CD4-positive, alpha-beta T cell treated with Interleukin-17A for 4 hours (primary cell): ENCODE data around the gene SERPING1.

Source experiments
- DNase-seq: peaks from one replicate; pipeline ENCODE4 v3.0.0-alpha.2; 2020; ENCODE audit warnings: mixed read lengths

SERPING1 gene

DNA sequence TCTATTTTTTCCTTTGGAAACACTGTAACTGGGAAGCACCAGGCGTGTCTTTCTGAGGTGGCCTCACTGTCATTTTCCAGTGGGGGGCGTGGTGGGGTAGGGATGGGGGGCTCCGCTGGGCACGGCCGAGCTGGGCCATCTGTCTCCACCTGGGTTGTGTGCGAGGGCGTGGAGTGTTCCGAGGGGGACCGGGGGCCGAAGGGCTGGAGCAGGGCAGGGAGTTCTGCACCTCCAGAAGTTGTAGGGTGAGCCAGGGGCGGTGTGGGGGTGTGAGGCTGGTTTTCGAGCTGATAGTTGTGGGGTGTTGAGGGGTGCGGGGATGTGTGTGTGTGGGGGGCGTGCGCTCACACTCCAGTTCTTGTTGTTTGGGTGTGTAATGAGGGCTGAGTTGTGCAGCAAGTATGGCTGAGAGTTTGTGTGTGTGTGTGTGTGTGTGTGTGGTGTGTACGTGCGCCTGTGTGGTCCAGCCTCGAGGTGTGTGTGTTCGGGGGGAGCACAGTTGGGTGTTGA lies 41.4 kb downstream of the SERPING1 start:
- DNase-seq = peak; percentile 34

DNA sequence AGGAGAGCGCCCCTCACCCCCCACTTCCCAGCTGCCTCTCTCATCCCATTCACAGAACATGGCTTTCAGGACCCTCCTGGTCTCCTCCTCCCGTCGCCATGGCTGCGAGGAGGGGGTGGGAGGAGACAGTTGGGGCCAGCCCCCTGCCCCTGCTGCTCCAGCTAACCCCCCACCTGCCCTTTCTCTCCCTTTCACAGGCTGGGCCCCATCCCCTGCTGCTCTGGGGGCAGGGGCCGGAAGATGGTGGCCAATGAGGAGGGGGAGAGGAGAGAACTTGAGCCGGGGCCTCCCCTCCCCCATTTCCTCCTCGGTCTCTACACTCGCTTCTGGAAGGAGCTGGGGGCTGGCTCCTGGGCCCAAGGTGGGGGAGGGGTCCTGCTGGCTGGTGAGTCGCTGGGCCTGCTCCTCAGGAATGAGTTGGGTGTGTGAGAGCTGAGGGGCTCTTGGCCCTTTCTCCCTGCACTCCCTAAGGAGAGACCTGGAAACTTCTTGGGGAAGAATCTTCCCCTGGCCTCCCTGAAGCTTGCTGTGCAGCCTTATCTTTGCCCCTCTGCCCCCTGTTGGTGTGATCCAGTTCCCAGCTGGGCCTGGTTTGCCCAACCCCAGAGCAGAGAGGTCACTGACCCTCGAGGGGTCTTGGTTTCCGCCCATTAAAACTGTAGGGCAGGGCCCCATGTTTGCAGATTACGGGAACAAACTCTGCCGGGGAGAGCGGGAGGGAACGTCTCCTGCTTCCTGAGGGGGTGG lies 42.0 kb downstream of the SERPING1 start:
- DNase-seq = peak; percentile 40

DNA sequence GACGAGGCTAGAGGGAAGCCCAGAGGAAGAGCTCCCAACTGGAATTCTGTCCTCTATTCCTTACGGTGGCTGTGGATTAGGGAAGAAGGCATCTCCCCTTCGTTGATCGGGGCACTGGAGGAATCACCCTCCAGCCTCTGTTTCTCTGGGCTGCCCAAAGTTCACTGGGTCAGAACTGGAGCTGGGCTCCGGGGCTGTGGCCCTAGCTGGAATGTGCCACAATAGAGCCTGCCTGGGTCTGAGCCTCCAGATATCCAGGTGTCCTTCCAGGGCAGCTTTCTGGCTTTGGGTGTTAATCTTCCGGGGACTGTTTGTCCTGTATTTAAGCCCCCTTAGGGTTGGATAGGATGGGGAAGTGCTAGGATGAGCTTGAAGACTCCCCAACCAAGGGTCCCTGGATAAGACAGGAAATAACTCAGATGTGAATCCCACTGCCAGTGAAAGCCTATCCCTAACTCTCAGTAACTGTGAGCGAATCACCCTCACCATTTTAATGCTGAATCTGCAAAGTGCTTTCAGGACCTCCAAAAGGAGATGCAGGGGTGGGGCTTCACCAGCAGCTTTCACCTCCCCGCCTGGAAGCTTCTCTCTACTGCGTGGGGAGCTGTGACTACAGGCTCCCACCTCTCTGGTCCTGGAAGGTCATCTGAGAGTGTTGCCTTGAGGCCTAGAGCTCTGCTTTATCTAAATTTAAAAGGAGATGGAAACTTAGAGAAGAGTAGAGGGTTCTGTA lies 42.7 kb downstream of the SERPING1 start:
- no peak for DNase-seq

DNA sequence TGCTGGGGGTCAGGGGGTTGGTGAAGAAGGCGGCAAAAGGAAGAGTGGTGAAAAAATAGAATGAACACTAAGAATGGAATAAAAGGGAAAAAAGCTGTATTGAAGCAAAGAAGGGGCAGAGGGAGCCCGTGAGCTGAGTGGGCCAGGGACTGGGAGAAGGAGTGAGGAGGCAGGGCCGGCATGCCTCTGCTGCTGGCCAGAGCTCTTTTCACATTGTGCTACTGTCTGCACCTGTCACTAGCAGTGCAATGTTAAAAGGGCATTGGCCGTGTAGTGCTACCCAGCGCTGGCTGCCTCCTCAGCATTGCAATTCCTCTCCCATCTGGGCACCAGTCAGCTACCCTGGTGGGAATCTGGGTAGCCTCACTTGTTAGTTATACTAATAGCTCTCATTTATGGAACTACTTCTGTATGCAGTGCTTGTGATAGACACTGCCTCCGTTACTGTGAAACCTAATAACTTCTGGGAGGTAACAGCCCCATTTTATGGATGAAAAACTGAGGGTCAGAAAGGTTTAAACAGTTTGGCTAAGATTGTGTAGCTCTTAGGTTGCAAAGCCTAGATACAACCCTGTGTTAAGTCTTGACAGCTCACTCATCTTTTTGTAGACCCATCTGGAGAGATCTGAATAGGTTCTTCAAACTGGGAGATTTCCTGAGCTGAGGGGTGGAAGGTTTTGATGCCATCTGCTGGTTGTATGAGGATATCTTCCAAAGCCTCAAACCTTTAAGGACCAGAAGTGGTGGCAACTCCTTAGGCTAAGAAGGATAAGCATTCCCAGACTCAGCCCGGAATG lies 43.7 kb downstream of the SERPING1 start:
- DNase-seq = peak; percentile 37

DNA sequence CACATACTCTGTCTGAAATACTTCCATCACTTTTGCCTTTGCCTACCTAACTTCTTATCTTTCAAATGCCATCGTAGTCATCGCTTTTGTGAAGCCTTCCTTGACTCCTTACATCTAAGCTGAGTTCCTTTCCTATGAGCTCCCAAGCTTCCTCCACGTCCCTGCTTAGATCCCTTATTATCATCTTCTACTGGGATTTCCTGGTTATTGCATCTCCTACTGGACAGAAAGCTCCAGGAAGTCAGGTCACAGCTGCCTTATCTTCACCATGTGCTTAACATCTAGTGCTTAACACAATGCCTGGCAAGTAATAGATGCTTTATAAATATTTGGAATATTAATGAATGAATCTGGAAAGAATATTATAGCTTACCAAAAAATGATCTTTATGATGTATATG lies 46.3 kb downstream of the SERPING1 start:
- DNase-seq = no peak

DNA sequence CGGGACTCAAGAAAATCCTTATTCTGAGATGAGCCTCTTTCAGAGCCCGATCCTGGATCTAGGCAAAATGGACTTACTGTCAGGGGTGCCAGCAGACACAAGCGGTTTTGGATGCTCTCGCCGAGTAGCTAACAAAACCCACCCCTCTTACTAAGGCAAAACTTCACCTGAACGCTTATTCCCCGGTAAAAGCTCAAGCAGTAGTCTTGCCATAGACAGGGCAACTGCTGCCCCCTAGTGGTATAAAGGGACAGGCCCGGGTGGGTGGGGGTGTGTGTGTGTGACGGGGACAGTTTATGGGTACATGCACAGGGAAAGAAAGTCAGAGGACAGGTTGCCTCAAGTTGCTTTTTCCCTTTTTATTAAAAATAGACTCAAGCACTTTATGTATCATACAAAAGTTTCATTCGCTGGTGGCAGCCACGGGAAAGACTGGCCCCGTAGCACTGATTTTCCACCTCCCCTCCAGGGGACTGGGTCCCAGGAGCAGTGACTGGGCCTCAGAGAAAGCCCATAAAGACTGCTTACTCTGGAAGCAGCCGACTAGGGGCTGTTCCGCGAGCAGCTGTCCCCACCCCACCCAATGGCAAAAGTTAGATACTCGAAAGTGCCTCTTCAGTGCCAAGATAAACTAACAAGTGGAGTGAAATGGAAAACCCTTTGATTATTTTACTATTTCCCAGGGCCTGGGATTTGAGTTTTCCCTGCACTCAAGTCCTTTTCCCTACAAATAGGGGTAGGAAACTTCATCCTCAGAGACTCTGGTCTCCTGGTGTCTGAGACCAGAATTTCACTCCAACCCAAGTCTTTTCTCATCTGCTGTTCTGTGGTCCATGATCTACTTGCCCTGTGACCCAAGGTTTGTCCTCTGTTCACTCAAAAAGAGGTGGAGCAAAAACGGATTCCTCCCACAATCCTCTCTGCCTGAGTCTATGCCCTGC lies 47.5 kb downstream of the SERPING1 start:
- peak; percentile 89 for DNase-seq

DNA sequence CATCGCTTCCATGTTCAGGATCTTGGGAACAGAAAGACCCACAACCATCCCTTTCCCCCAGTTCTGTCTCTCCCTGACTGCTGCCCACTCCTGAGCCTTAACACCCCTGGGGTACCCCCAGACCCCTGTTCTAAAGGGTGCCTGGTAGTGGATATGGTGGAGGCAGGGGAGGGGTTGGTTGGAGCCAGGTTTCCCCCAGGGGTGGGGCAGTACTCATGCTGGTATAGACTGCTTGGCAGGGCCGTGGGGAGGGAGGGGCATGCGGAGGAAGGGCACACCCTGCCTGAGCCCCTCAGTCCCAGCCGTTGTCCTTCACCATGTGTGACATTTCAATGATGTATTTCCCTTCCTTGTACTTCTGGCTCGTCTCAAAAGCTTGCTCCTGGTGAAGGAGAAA lies 48.2 kb downstream of the SERPING1 start:
- DNase-seq = no peak

DNA sequence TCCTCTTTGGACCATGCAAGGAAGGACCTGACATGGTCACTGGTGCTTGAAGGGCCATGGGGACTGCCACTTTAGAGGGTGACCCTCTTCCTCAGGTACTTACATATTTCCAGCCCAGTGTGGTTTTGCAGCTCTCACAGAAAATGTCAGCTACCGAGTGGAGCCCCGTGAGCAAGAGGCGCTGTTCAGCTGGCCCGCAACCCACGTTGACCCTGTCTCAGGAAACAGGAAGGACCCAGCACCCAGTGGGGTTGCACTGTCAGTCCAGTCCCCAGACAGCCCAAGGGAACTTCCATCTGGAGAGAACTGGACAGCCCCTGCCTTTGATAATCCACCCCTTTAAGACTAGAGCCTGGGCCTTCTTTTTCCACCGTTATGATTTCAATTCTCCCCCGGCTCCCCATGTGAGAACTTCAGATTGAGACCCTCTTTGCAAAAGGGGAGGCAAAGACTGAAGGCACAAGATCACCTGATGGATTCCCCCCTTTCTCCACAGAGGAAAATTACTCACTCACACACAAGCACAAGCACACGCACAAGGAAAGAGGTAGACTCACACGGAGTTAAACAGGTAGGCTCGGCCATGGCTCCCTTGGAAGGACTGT lies 48.8 kb downstream of the SERPING1 start:
- DNase-seq = no peak

DNA sequence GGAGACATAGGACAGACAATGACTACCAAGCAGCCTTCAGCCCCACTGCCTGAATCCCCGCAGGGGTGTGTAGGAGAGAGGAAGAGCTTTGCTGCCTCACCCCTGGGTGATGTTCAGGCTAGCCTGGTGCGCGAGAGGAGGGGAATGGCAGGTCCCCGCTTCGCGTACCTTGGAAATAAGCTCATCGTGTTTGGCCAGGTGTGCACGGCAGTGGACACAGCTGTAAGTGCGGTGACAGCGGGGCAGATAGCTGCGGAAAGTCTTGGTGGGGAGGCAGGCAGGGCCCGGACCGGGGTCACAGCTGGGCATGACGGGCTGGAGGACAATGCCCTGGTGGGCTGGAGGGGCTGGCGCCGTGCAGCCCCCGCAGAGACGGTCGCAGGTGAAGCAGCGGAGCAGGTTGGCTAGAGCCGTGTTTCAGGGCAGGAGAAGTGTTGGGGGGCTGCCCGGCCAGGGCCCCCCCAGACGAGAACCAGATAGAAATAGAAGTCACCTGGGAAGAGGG lies 49.4 kb downstream of the SERPING1 start:
- no peak for DNase-seq

DNA sequence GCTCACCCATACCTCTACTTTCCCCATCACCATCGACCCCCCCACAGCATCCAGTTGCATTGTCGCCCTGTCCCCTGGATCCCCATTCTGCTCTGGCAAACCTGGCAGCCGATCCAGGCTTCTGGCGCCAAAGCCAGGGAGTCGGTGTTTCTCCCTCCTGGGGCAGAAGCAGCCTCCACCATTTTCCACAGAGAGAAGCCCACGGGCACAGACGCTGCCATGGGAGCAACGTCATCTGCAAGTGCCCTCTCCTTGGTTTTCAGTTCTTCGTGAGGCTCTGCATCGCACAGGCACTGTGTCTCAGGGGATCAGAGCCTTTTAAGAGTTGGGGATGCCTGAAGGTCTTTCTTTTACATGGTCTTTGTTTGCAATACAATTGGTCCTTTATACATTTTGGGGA lies 49.9 kb downstream of the SERPING1 start:
- no peak for DNase-seq

DNA sequence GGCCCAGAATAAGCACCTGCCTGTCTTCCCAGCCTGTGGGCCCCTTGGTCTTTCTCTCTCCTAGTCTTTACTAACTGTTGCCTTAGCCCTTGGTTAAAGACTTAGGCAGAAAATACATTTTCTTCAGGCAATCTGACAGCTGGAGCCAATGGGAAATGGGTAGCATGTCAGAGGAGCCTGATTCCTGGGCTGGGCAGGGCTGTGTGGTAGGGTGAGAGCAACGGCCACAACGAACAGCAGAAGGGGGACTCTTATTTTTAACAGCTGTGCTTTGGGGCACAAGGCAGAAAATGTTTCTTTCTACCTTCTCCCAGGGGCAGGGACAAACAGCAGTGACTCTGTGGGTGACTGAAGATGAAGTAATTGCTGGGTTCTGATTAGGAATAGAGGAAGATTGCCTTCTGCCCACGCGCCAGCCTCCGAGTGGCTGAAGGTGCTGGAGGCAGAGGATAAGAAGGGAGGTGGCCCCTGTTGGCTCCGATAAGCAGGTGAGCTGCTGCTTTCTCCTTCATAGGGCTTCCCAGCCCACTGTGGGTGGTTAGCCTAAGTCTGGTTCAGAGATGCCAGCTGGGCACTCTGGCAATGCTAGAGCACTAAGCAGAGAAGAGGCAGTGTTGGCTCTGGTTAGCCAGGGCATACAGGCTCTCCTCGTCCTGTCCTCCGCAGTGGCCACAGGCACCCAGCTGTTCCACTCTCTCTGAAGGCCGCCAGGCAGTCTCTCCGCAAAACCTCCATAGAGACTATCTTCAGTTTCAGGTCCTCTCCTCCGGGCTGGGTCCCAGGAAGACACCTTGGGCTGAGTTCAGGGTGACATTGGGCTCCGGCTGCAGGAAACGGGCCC lies 50.7 kb downstream of the SERPING1 start:
- DNase-seq = no peak

DNA sequence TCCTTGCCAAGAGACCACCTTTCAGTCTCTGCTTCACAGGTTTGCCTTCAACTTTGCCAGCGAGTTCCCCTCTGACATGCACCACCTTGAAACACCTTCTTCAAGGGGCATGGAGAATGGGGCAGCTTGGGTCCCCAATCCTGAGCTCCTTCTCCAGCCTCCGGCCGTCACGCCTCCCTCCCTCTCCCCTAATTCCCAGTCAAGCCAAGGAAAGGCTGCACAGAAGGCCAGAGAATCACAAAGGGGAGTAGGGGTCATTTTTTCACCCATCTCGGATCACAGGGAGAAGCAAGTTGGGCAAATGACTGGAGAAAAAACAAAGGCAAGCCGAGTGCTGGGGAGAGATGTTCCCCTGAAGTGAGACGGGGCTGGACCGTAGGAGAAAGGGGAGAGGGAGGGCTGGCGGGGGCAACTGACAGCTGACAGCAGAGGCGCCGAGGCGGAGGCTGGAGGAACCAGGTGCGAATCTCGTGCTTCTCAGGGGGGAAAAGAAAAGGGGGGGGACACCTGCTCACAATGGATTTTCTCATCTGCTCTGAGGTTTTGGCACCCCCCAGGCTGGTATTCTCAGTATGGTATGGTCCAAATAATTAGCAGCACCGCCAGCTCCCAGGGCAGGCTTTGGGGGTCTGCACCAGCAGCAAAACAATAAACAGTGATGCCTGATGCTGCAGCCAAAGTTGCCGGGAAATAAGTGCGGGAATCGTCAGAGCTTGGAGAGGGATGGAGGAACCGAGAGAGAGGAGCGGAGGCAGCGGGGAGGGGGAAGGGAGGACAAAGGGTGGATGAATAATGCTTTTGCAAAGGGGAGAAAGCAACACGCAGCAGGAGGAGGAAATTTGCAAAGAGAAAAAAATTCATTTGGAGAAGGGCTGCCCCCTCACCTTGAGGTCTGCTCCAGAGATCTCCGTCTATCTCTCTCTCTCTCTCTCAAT lies 51.6 kb downstream of the SERPING1 start:
- peak; percentile 50 for DNase-seq

DNA sequence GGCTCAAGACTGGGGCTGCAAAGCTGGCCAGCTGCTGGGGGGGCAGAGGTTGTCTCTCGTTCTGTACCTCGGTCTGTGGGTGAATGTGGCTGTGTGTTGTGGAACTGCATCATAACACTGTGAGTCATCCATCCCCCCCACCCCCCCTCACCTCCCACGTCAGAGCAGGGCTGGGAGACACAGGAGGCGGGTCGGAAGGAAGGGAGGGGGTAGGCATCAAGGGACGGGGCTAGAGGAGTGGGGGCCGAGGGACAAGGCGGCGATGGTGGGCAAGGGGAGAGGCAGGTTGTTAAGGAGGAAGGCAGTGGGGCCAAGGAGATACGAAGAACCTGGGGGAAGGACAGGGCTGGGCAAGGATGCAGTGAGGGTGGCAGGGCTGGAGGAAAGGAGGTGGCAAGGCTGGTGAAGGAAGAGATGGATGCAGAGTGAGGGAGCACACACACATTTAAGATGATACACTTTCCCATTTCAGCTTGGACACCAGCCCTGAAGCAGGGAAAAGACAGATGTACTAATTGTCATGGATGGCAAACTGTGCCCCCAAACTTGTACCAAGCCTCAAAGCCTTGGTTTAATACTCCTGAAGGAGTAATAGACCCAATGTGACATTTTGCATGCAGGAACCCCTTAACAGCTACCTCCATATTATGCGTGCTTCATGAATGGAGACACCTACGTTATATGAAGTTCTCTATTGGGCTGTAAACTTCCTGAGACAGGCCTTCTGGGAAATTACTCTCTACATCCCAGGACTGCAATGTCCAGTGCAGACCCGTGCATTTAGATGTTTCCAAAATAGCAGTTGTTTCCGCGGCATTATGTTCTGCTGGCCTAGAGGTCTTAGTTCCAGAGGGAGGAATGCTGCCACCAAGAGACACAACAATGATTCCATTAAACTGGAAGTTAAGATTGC lies 52.6 kb downstream of the SERPING1 start, which contains the start of gene YPEL4:
YPEL4 (minus strand) TSS at position 87 of the 913 bp plus-strand sequence. CDS start 2,805 bp downstream, outside the sequence.
- peak; percentile 93 for DNase-seq

DNA sequence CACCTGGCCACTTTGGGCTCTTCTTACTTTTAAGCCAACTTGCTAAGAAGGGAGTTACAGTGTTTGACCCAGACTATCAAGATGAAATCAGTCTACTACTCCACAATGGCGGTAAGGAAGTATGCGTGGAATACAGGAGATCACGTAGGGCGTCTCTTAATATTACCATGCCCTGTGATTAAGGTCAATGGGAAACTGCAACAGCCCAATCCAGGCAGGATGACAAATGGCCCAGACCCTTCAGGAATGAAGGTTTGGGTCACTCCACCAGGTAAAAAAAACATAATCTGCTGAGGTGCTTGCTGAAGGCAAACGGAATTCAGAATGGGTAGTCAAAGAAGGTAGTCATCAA lies 53.2 kb downstream of the SERPING1 start:
- no peak for DNase-seq

DNA sequence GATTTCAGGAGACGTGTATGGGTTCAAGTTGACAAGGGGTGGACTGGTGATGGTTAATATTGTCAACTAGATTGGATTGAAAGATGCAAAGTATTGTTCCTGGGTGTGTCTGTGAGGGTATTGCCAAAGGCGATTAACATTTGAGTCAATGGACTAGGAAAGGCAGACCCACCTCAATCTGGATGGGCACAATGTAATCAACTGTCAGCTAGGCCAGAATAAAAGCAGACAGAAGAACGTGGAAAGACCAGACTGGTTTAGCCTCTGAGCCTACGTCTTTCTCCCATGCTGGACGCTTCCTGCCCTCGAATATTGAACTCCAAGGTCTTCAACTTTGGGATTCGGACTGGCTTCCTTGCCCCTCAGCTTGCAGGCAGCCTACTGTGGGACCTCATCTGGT lies 53.9 kb downstream of the SERPING1 start:
- no peak for DNase-seq

DNA sequence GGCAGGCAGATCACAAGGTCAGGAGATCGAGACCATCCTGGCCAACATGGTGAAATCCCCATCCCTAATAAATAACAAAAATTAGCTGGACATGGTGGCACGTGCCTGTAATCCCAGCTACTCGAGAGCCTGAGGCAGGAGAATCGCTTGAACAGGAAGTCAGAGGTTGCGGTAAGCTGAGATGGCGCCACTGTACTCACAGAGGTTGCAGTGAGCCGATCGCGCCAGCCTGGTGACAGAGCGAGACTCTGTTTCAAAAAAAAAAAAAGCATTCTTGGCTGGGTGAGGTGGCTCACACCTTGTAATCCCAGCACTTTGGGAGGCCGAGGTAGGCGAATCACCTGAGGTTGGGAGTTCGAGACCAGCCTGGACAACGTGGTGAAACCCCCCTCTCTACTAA lies 54.7 kb downstream of the SERPING1 start:
- DNase-seq = peak; percentile 55

DNA sequence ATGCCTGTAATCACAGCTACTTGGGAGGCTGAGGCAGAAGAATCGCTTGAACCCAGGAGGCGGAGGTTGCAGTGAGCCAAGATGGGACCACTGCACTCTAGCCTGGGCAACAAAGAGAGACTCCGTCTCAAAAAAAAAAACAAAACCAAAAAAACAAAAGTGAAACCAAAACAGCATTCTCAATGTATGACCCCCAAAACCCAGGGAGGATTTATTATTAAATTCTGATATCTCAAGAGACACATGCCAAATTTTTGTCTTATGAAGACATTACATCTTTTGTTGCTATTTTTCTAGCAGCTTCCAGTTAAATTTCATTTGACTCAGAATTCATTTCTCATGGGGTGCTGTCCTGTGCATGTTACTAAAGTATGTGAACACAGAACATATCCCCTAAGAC lies 55.2 kb downstream of the SERPING1 start:
- no peak for DNase-seq

DNA sequence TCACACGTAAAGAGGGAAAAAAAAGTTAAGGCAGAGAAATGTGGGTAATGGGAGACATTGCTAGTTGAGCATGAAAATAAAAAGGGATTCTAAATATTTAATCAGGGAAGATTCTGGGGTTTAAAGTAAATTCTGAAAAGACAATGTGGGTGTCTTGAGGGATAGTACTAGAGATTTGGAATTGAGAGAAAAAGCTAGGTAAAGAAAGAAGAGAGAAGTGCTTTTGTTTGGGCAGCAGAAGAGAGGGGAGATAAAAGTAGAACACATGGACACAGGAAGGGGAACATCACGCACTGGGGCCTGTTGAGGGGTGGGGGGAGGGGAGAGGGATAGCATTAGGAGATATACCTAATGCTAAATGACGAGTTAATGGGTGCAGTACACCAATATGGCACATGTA lies 55.7 kb downstream of the SERPING1 start:
- DNase-seq = no peak

DNA sequence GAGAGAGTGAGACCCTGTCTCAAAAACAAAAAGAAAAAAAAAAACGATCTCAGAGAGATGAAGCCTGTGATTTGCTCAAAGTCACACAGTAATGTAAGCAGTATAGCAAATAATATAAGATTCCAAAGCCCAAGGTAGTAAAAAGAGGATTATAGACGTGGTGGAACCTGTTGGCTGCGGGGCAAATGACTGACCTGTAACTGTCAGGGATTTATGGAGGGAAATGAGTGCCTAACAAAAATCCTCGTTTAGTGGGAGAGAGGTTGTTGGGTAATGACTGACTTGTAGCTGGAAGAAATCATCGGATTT lies 59.4 kb downstream of the SERPING1 start:
- no peak for DNase-seq
